Stomach (tissue), 4 donors: ENCODE results near the gene DZIP1L.

ENCODE experiments used
- CTCF ChIP-seq, 7 experiments: fragments of 450-650 bp in 4 of 7; fragments of 200-600 bp in 3 of 7; sonication (generic) in 3 of 7; IDR thresholded peaks; one replicate each; pipeline ENCODE4 v1.5.1; 2016 to 2019; ENCODE audit warnings: antibody characterized with exemption in 7 of 7, control low read depth in 2 of 7, mild to moderate bottlenecking in 1 of 7
- POLR2A ChIP-seq, 4 donors: fragments of 450-650 bp; IDR thresholded peaks; one replicate each; pipeline ENCODE4 v1.6.1; 2016; ENCODE audit warnings: antibody characterized with exemption in 4 of 4, control low read depth in 2 of 4, mild to moderate bottlenecking in 1 of 4, moderate library complexity in 1 of 4

DNA sequence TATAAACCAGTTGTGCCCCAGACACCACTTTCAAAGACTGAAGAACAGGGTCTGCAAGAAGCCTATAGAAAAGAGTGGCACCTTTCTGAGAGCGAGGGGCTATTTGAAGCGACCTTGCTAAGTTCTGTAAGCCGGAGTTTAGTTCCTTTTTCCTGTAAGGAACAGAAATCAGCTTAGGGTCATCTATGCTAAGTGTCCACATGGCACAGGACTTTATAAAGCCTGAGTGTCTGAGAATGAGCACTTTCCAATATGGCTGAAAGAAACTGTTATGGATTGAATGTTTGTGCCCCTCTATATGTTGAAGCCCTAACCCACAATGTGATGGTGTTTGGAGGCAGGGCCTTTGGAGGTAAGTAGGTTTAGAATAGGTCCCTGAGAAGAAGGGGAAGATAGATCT lies 20.8 kb upstream of the DZIP1L start:
- TF ChIP-seq CTCF (IDR thresholded peaks at IDR 0.05) (no peak), POLR2A (IDR thresholded peaks at IDR 0.05) (no peak)
